Umbilical cord (tissue), 2 donors: ENCODE results near the gene CUX1. TPM values are rescaled to one million over a fixed set of nuclear protein-coding genes. Genes with fewer than 3 reads are reported as not detected.
"Not testable (repeated sequence)": the region's sequence is repeated elsewhere in the genome, so short reads cannot be mapped to it uniquely, and the experiment has no call there.

ENCODE experiments used
- DNase-seq: peaks from one replicate; pipeline ENCODE4 v3.0.0-alpha.2; 2015; ENCODE audit warnings: low spot score
- total RNA-seq: library from RNA; depleted of rRNA; stranded (reverse); fragments of >200 nt; gene quantifications from one replicate; pipeline ENCODE4 v1.2.3, GENCODE V29; 2014; ENCODE audit warnings: low replicate concordance; ENCODE audit not compliant: insufficient read depth

CUX1 gene
- total RNA-seq, 1 donor from 2014 or later = 92.0 TPM

DNA sequence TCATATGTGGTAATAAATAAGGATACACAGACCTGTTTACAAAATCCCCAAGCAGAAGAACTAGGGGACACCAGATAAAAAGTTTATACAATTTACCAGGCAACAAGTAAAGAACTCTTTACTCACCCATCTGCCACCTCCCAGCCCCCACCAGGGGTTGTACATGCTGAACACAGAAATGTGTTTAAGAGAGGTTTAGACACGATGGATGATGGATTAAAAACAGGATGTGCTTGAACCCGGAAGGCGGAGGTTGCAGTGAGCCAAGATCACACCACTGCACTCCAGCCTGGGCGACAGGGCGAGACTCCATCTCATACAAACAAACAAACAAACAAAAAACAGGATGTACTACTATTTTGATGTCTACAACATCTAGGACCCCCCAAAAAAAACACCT lies 511.4 kb downstream of the CUX1 start:
- not testable (repeated sequence) for DNase-seq

GRCh38 chr7:102329366-102329765 lies 511.9 kb downstream of the CUX1 start:
- DNase-seq = not testable (repeated sequence)

DNA sequence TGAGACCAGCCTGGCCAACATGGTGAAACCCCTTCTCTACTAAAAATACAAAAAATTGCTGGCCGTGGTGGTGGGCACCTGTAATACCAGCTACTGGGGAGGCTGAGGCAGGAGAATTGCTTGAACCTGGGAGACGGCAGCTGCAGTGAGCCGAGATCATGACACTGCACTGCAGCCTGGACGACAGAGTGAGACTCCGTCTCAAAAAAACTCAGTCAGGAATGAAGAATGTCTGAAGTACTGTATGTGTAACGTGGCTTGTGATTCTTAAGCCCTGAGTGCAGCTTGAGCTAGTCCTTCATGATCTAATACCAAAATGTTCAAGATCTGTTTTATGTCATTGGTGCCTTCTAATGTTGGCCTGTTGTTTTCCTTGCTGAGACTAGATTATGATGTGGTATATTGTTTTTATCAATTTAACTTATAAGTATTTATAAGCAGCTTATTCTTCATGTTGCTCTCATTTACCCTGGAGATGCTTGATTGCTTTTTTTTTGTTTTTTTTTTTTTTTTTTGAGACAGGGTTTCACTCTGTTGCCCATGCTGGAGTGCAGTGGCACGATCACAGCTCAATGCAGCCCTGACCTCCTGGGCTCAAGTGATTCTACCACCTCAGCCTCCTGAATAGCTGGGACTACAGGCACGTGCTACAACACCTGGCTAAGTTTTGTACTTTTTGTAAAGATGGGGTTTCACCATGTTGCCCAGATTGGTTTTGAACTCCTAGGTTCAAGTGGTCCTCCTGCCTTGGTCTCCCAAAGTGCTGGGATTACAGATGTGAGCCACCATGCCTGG lies 513.4 kb downstream of the CUX1 start:
- peak; percentile 26 for DNase-seq

Other genes with a start within 250 kb of the CUX1 start
- not detected for gene MYL10, start 188.3 kb upstream of the CUX1 start, total RNA-seq